ENCODE results near the gene GABBR1. TPM values are rescaled to one million over a fixed set of nuclear protein-coding genes. Genes with fewer than 3 reads are reported as not detected.

Gene GABBR1
- total RNA-seq, 1 donor from 2014 or later: 19.3 TPM

- Histone ChIP-seq H3K36me3 (no peaks in the 10 kb centered on the region), H3K4me3 (no peak overlapping the region), H3K27me3 (ENCODE audit: low read depth) (peaks cover 33% of the 10 kb centered on the region), H3K4me1 (no peaks in the 10 kb centered on the region), H3K27ac (replicated peaks) (no peak overlapping the region), H3K9me3 (replicated peaks) (no peaks in the 10 kb centered on the region)
- no peak for TF ChIP-seq CTCF (IDR thresholded peaks at IDR 0.05; ENCODE audit: borderline replicate concordance)
- DNase-seq: no peak
- intact Hi-C loops (cut with micrococcal nuclease): no loop called here
Measured at GRCh38 chr6:29510202-29510601, 122.8 kb downstream of the GABBR1 start.

Other genes starting within 250 kb of the GABBR1 start
- gene OR12D2, start 237.6 kb downstream of the GABBR1 start, total RNA-seq: not detected
- not detected for gene OR12D1, start 218.3 kb downstream of the GABBR1 start, total RNA-seq
- not detected for gene OR10C1, start 193.9 kb downstream of the GABBR1 start, total RNA-seq
- not detected for gene OR11A1, start 176.1 kb downstream of the GABBR1 start, total RNA-seq
- gene OR2H1, start 176.0 kb downstream of the GABBR1 start, total RNA-seq: not detected
- gene MAS1L, start 145.2 kb downstream of the GABBR1 start, total RNA-seq: not detected
- not detected for gene UBD, start 73.5 kb downstream of the GABBR1 start, total RNA-seq
- not detected for gene OR2H2, start 48.1 kb downstream of the GABBR1 start, total RNA-seq
- 14.7 TPM for gene MOG, start 23.9 kb upstream of the GABBR1 start, total RNA-seq
- not detected for gene ZFP57, start 48.0 kb upstream of the GABBR1 start, total RNA-seq
- gene HLA-F, start 90.3 kb upstream of the GABBR1 start, total RNA-seq: 29.4 TPM
- not detected for gene HLA-G, start 194.6 kb upstream of the GABBR1 start, total RNA-seq